ENCODE data around the gene TEDC1. TPM values are rescaled to one million over a fixed set of nuclear protein-coding genes. Genes with fewer than 3 reads are reported as not detected.

The TEDC1 gene
- total RNA-seq, 2 donors from 2014 or later, result 7.5 to 8.9 TPM

DNA sequence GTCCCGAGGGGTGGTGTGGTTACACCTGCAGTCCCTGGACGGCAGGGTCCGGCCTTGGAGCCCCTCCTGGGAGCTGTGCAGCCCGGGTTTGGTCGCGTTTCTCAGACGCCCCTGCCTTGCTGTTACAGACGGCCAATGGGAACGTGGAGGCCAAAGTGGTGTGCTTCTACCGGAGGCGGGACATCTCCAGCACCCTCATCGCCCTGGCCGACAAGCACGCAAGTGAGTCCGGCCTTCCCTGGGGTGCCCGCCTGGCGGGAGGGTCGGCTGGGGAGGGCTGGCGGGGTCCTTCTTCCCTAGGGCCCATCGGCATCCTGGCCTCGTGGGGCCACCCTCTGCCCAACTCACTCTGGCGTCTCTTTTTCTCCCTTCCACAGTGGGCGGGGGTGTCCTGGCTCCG is 45.8 kb upstream of the TEDC1 start:
- DNase-seq (ENCODE audit: low spot score), result no peak
- 84% methylated on average over 22 of the region's 24 CpGs for WGBS
- H3K27me3 ChIP-seq (replicated peaks; ENCODE audit: insufficient read depth), result no peaks in the 10 kb centered on the region
- no peak overlapping the region for H3K27ac ChIP-seq
- H3K4me3 ChIP-seq, result no peak overlapping the region
- intact Hi-C loops (cut with DNase I), result loop anchor here (5.0 kb wide), 1 partner anchor 47 kb away; the partner anchor contains the start of gene TEDC1
- TF ChIP-seq, protein P1, sequence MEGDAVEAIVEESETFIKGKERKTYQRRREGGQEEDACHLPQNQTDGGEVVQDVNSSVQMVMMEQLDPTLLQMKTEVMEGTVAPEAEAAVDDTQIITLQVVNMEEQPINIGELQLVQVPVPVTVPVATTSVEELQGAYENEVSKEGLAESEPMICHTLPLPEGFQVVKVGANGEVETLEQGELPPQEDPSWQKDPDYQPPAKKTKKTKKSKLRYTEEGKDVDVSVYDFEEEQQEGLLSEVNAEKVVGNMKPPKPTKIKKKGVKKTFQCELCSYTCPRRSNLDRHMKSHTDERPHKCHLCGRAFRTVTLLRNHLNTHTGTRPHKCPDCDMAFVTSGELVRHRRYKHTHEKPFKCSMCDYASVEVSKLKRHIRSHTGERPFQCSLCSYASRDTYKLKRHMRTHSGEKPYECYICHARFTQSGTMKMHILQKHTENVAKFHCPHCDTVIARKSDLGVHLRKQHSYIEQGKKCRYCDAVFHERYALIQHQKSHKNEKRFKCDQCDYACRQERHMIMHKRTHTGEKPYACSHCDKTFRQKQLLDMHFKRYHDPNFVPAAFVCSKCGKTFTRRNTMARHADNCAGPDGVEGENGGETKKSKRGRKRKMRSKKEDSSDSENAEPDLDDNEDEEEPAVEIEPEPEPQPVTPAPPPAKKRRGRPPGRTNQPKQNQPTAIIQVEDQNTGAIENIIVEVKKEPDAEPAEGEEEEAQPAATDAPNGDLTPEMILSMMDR (IDR thresholded peaks at IDR 0.05), result no peak
- no peak for TF ChIP-seq POLR2A (IDR thresholded peaks at IDR 0.05)
- no peak for TF ChIP-seq POLR2AphosphoS5 (IDR thresholded peaks at IDR 0.05)
- no peaks in the 10 kb centered on the region for H3K36me3 ChIP-seq
- no peaks in the 10 kb centered on the region for H3K4me1 ChIP-seq (replicated peaks)
- H3K9me3 ChIP-seq, result no peaks in the 10 kb centered on the region

DNA sequence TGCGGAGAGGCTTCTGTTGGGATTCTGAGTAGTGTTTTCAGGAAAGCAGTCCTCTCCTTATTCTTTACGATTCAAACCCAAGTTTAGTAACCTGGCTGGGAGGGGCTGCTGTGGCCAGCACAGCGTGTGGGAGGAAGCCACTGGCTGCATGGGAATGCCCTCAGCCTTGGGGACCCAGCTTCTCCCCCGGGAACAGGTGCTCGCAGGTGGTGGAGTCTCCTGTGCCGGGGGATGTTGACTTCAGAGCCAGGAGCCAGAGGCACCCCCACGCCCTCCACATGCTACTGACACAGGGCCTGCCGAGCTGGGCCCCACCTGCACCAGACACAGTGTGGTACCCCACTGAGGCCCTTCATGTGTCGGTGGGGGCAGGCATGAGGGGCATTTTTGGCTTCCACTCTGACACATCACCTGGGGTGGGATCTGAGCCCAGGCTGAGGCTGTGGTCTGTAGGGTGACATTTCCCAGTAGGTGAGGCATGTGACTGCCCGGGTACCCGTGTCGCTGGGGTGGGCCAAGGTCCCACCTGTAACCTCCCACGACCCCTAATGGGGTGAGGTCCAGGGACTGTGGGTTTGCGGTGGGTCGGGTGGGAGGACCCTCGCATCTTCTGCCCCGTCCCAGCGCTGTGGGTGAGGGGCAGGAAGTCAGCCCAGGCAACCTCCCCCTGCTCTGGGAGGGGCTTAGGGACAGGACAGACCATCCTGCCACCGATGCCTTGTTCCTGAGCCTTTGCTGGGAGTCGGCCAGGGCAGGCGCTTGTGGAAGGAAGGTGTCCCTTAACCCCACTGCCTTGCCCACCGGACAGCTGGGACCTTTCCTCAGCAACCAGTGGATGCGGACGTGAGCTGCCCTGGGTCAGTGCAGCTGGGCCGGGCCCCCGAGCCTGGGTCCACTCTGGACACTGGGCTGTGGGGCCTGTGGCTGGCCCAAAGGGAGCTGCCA is 44.9 kb upstream of the TEDC1 start:
- WGBS, result 83% methylated on average over 26 of the region's 26 CpGs

DNA sequence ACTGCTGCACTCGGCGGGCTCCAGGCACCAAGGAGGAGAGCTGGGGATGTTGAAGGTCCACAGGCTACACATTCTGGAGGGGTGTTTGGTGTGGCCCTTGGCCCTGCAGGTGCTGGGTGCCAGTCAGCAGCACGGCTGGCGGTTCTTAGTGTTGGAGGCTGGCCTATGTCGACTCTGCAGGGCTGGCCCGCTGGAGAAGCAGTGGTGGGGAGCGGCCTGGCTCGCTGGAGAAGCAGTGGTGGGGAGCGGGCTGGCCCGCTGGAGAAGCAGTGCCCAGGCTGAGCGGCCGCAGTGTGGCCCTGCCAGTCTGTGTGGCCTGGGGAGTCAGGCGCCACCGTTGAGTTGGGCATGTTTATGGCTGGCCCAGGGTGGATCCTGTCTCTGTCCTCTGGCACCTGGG is 44.1 kb upstream of the TEDC1 start:
- H3K4me3 ChIP-seq, result no peak overlapping the region
- H3K27ac ChIP-seq, result no peak overlapping the region
- intact Hi-C loops (cut with DNase I), result loop anchor here (5.0 kb wide), 1 partner anchor 45 kb away; the partner anchor contains the start of gene TEDC1
- no peaks in the 10 kb centered on the region for H3K4me1 ChIP-seq (replicated peaks)
- H3K36me3 ChIP-seq, result peaks cover 4 to 7% of the 10 kb centered on the region in 2 donors
- H3K9me3 ChIP-seq, result no peaks in the 10 kb centered on the region
- H3K27me3 ChIP-seq (replicated peaks; ENCODE audit: insufficient read depth), result no peaks in the 10 kb centered on the region
- WGBS, result 79% methylated on average over 14 of the region's 14 CpGs
- DNase-seq (ENCODE audit: low spot score), result no peak
- TF ChIP-seq, protein P1 (IDR thresholded peaks at IDR 0.05), result no peak
- TF ChIP-seq POLR2A (IDR thresholded peaks at IDR 0.05) (no peak), POLR2AphosphoS5 (IDR thresholded peaks at IDR 0.05) (no peak)

More for the DNA sequence above, 44.9 kb upstream of the TEDC1 start:
- DNase-seq (ENCODE audit: low spot score), result no peak
- no peak overlapping the region for H3K27ac ChIP-seq
- intact Hi-C loops (cut with DNase I), result loop anchor here (5.0 kb wide), 1 partner anchor 46 kb away; the partner anchor contains the start of gene TEDC1
- peaks cover 1 to 5% of the 10 kb centered on the region in 2 donors for H3K36me3 ChIP-seq
- no peak for TF ChIP-seq POLR2A (IDR thresholded peaks at IDR 0.05)
- H3K4me3 ChIP-seq, result no peak overlapping the region
- no peaks in the 10 kb centered on the region for H3K9me3 ChIP-seq
- H3K27me3 ChIP-seq (replicated peaks; ENCODE audit: insufficient read depth), result no peaks in the 10 kb centered on the region
- no peaks in the 10 kb centered on the region for H3K4me1 ChIP-seq (replicated peaks)

DNA sequence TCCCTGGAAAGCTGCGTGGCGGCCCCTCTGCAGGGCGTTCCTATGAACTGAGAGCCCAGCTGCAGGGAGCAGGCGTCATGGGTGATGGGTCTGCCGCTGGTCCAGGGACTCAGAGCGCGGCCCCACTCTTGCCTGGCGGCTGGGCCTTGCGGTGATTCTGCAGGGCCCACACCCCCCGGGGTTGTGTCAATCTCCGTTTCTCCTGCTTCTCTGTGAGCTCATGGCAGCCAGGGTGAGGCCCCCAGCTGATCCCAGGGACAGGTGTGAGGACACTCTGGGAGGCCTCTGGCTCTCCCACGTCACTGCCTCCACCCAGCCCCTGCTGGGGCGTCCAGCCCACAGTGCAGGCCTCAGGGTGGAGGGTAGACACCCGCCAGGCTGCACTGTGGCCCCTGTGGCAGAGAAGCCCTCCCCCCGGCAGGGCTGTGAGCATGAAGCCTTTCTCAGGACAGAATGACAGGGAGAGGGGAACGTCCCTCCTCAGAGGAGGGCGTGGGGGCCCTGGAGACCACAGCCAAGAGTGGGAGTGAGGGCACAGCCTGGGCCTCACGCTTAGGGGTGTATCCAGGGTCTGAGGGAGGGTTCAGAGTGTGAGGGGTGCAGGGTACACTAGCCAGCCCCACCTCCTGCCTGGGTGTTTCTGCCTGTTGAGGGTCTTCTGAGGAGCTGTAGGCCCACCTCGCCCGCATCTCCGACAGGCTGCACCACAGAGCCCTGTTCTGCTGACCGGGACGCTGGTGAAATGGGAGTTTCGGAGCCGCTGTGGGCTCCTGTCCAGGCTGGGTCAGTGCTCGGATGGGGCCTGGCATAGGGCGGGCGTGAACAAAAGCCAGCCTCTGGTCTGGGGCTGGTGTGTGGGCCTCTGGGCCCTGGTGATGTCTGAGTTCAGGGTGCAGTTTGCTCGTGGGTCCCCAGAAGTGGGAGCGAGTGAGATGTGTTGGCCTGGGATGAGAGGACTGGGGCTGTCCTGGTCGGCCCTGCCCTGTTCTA is 43.1 kb upstream of the TEDC1 start:
- no peak for DNase-seq (ENCODE audit: low spot score)
- Histone ChIP-seq H3K27me3 (replicated peaks; ENCODE audit: insufficient read depth) (no peaks in the 10 kb centered on the region), H3K36me3 (peaks cover 4 to 7% of the 10 kb centered on the region in 2 donors), H3K4me1 (replicated peaks) (no peaks in the 10 kb centered on the region), H3K9me3 (no peaks in the 10 kb centered on the region), H3K27ac (no peak overlapping the region), H3K4me3 (no peak overlapping the region)
- TF ChIP-seq, protein P1 (IDR thresholded peaks at IDR 0.05), result no peak
- TF ChIP-seq POLR2A (IDR thresholded peaks at IDR 0.05), result no peak
- no peak for TF ChIP-seq POLR2AphosphoS5 (IDR thresholded peaks at IDR 0.05)
- intact Hi-C loops (cut with DNase I), result loop anchor here (5.0 kb wide), 1 partner anchor 44 kb away; the partner anchor contains the start of gene TEDC1
- WGBS, result 82% methylated on average over 28 of the region's 31 CpGs
